ENCODE results near the gene RFX8.
A peak's percentile ranks its signal among the peaks of the same experiment; 100 is the strongest.

RFX8 gene

GRCh38 chr2:101442667-101443061 is 32.2 kb downstream of the RFX8 start:
- Histone ChIP-seq H3K4me1 (ENCODE audit: insufficient read depth, low read length) (peaks cover 62% of the 10 kb centered on the region), H3K27me3 (ENCODE audit: insufficient read depth, low read length, poor library complexity) (no peaks in the 10 kb centered on the region), H3K36me3 (ENCODE audit: insufficient read depth, low read length) (peaks cover 8% of the 10 kb centered on the region), H3K9me3 (ENCODE audit: insufficient read depth, low read length, severe bottlenecking) (no peaks in the 10 kb centered on the region), H3K79me2 (ENCODE audit: insufficient read depth, low read length) (peaks cover 11% of the 10 kb centered on the region; the same call in 1 of the 2 replicates), H4K20me1 (ENCODE audit: insufficient read depth, low read length) (no peaks in the 10 kb centered on the region), H2AFZ (ENCODE audit: low read depth, low read length) (no peak overlapping the region), H3K4me2 (ENCODE audit: insufficient read depth, low read length) (no peak overlapping the region), H3K27ac (ENCODE audit: low read length) (peak overlapping the region; percentile 68; the same call in 1 of the 2 replicates), H3K9ac (ENCODE audit: low read depth, low read length) (no peak overlapping the region), H3K4me3 (ENCODE audit: low read depth in 1 of 2, low read length in 2 of 2) (no peak overlapping the region)
- ATAC-seq (ENCODE audit: insufficient read depth, low read depth) (no peak), DNase-seq (peak; percentile 20)
- peak; percentile 27 for TF ChIP-seq CTCF (IDR thresholded peaks at IDR 0.05; ENCODE audit: borderline replicate concordance, extremely low read depth, low read length, poor library complexity, severe bottlenecking)
- TF ChIP-seq EZH2 (IDR thresholded peaks at IDR 0.05; ENCODE audit: borderline replicate concordance, low read depth, low read length, severe bottlenecking) = no peak

- Histone ChIP-seq H3K4me1 (ENCODE audit: insufficient read depth, low read length) (peaks cover 57% of the 10 kb centered on the region), H3K9ac (ENCODE audit: low read depth, low read length) (no peak overlapping the region), H3K36me3 (ENCODE audit: insufficient read depth, low read length) (peaks cover 6% of the 10 kb centered on the region), H4K20me1 (ENCODE audit: insufficient read depth, low read length) (no peaks in the 10 kb centered on the region), H3K79me2 (ENCODE audit: insufficient read depth, low read length) (peaks cover 11% of the 10 kb centered on the region; the same call in 1 of the 2 replicates), H3K27ac (ENCODE audit: low read length) (peak overlapping the region; percentile 68; the same call in 1 of the 2 replicates), H3K27me3 (ENCODE audit: insufficient read depth, low read length, poor library complexity) (no peaks in the 10 kb centered on the region), H3K9me3 (ENCODE audit: insufficient read depth, low read length, severe bottlenecking) (no peaks in the 10 kb centered on the region), H3K4me3 (ENCODE audit: low read depth in 1 of 2, low read length in 2 of 2) (no peak overlapping the region), H3K4me2 (ENCODE audit: insufficient read depth, low read length) (no peak overlapping the region), H2AFZ (ENCODE audit: low read depth, low read length) (no peak overlapping the region)
- DNase-seq (no peak), ATAC-seq (ENCODE audit: insufficient read depth, low read depth) (no peak)
- TF ChIP-seq EZH2 (IDR thresholded peaks at IDR 0.05; ENCODE audit: borderline replicate concordance, low read depth, low read length, severe bottlenecking) (no peak), CTCF (IDR thresholded peaks at IDR 0.05; ENCODE audit: borderline replicate concordance, extremely low read depth, low read length, poor library complexity, severe bottlenecking) (peak; percentile 22)
Observed at GRCh38 chr2:101442042-101442666, 32.8 kb downstream of the RFX8 start.

- DNase-seq = peak; percentile 81
Observed at GRCh38 chr2:101440127-101440738, 34.7 kb downstream of the RFX8 start.

More at GRCh38 chr2:101440127-101440738, 34.7 kb downstream of the RFX8 start:
- TF ChIP-seq EZH2 (IDR thresholded peaks at IDR 0.05; ENCODE audit: borderline replicate concordance, low read depth, low read length, severe bottlenecking) (no peak), CTCF (IDR thresholded peaks at IDR 0.05; ENCODE audit: borderline replicate concordance, extremely low read depth, low read length, poor library complexity, severe bottlenecking) (no peak)
- peaks cover 54% of the 10 kb centered on the region for H3K4me1 ChIP-seq (ENCODE audit: insufficient read depth, low read length)
- H4K20me1 ChIP-seq (ENCODE audit: insufficient read depth, low read length) = no peaks in the 10 kb centered on the region
- no peaks in the 10 kb centered on the region for H3K27me3 ChIP-seq (ENCODE audit: insufficient read depth, low read length, poor library complexity)
- peak; percentile 89 for ATAC-seq (ENCODE audit: insufficient read depth, low read depth)
- peak overlapping the region; percentile 17; the same call in 1 of the 2 replicates for H3K9ac ChIP-seq (ENCODE audit: low read depth, low read length)
- H2AFZ ChIP-seq (ENCODE audit: low read depth, low read length) = 0 out of 2 replicates have a peak overlapping the region, but pooled peaks have one; percentile 21
- peaks cover 6% of the 10 kb centered on the region for H3K36me3 ChIP-seq (ENCODE audit: insufficient read depth, low read length)
- peaks cover 14% of the 10 kb centered on the region; the same call in 1 of the 2 replicates for H3K79me2 ChIP-seq (ENCODE audit: insufficient read depth, low read length)
- peak overlapping the region in 1 of 2 experiments; percentile 17; a peak in 1 of 4 replicates for H3K4me3 ChIP-seq (ENCODE audit: low read depth in 1 of 2, low read length in 2 of 2)
- peak overlapping the region; percentile 52 for H3K4me2 ChIP-seq (ENCODE audit: insufficient read depth, low read length)
- no peaks in the 10 kb centered on the region for H3K9me3 ChIP-seq (ENCODE audit: insufficient read depth, low read length, severe bottlenecking)
- peak overlapping the region; percentile 78 for H3K27ac ChIP-seq (ENCODE audit: low read length)

Data from DND-41 (cell line).